HepG2 (cell line): Measurements from ENCODE around the gene MPG. TPM values are rescaled to one million over a fixed set of nuclear protein-coding genes. Genes with fewer than 3 reads are reported as not detected.

ENCODE experiments used
- BRCA1 ChIP-seq: sonication (generic); formaldehyde crosslinking; IDR thresholded peaks from 2 replicates; pipeline ENCODE4 v1.4.0; 2020; ENCODE audit warnings: missing genetic modification reagents
- CC2D1A ChIP-seq: sonication (generic); formaldehyde crosslinking; IDR thresholded peaks from 2 replicates; pipeline ENCODE4 v1.8.1; 2023; ENCODE audit warnings: mild to moderate bottlenecking, missing genetic modification reagents
- FOXO1 ChIP-seq: sonication (generic); formaldehyde crosslinking; IDR thresholded peaks from 2 replicates; pipeline ENCODE4 v1.4.0; 2020; ENCODE audit warnings: missing genetic modification reagents
- KLF6 ChIP-seq: IDR thresholded peaks from 2 replicates; pipeline ENCODE4 v1.8.0; 2016; ENCODE audit warnings: missing biosample characterization, missing genetic modification reagents
- MNT ChIP-seq: fragments of 450-650 bp; IDR thresholded peaks from 2 replicates; pipeline ENCODE4 v1.6.1; 2016
- NR2F6 ChIP-seq, 2 experiments: IDR thresholded peaks; 2 replicates each; pipeline ENCODE4 v1.6.1; 2016; ENCODE audit warnings: antibody characterized with exemption in 1 of 2, mild to moderate bottlenecking in 1 of 2
- SIN3A ChIP-seq: IDR thresholded peaks from 2 replicates; pipeline ENCODE4 v1.6.1; 2011; ENCODE audit warnings: low read depth, mild to moderate bottlenecking, control low read depth, low read length, borderline replicate concordance
- TCF7L2 ChIP-seq: IDR thresholded peaks from 2 replicates; pipeline ENCODE4 v1.6.1; 2011; ENCODE audit warnings: mild to moderate bottlenecking, low read depth, low read length, moderate library complexity
- U2AF1 ChIP-seq: fragments of 200-400 bp; formaldehyde crosslinking; optimal IDR thresholded peaks from 2 replicates; pipeline ENCODE3; 2017; ENCODE audit warnings: mild to moderate bottlenecking, low read depth, low read length
- ZNF143 ChIP-seq: sonication (generic); formaldehyde crosslinking; IDR thresholded peaks from 2 replicates; pipeline ENCODE4 v1.4.0; 2020; ENCODE audit warnings: missing genetic modification reagents
- ZNF407 ChIP-seq: sonication (generic); formaldehyde crosslinking; IDR thresholded peaks from one replicate; pipeline ENCODE4 v1.5.1; 2020; ENCODE audit warnings: mild to moderate bottlenecking, missing genetic modification reagents; ENCODE audit errors: not compliant biosample characterization
- ZNF496 ChIP-seq: sonication (generic); formaldehyde crosslinking; IDR thresholded peaks from 2 replicates; pipeline ENCODE4 v1.8.1; 2023; ENCODE audit warnings: mild to moderate bottlenecking, moderate library complexity, missing genetic modification reagents; ENCODE audit not compliant: insufficient replicate concordance
- ZNF782 ChIP-seq: sonication (generic); formaldehyde crosslinking; IDR thresholded peaks from 2 replicates; pipeline ENCODE4 v1.4.0; 2020; ENCODE audit warnings: missing genetic modification reagents, mild to moderate bottlenecking, borderline replicate concordance
- polyA plus RNA-seq, 8 experiments: library from polyadenylated mRNA; depleted of rRNA in 3 of 8; stranded (reverse) in 7 of 8; unstranded in 1 of 8; fragments of >200 nt; fragmentation: Illumina TruSeq in 4 of 8; extraction: Trizol in 4 of 8; gene quantifications; 2 replicates each; pipeline versions ENCODE4 v1.2.1 to v1.2.3, GENCODE V29; 2011 to 2016; ENCODE audit warnings: low read depth in 4 of 8, missing spikeins in 1 of 8, mixed read lengths in 1 of 8; ENCODE audit not compliant: insufficient read depth in 1 of 8
- total RNA-seq, 5 experiments: library from RNA; depleted of rRNA; stranded (reverse); fragments of >200 nt; fragmentation: Illumina TruSeq; extraction: Trizol; gene quantifications; 2 replicates each; pipeline ENCODE4 v1.2.3, GENCODE V29; 2016; ENCODE audit warnings: low read depth in 1 of 5
- TF ChIP-seq, protein P1 (sequence below): sonication (generic); formaldehyde crosslinking; IDR thresholded peaks from 2 replicates; pipeline ENCODE4 v1.4.0; 2020; ENCODE audit warnings: low read depth, mild to moderate bottlenecking, missing genetic modification reagents
- TF ChIP-seq, protein P2 (sequence below): sonication (generic); formaldehyde crosslinking; IDR thresholded peaks from 2 replicates; pipeline ENCODE4 v1.4.0; 2020; ENCODE audit warnings: mild to moderate bottlenecking, missing genetic modification reagents

Gene MPG
- total and polyA plus RNA-seq, 2 of the 13 experiments (the other 11 are each of a cell fraction or from before 2014, with no cell fraction given), result 59.1 to 62.5 TPM

GRCh38 chr16:53346-54236, 24.4 kb upstream of the MPG start, which contains the start of the genes POLR3K and SNRNP25 (continued):
- TF ChIP-seq, protein P1, sequence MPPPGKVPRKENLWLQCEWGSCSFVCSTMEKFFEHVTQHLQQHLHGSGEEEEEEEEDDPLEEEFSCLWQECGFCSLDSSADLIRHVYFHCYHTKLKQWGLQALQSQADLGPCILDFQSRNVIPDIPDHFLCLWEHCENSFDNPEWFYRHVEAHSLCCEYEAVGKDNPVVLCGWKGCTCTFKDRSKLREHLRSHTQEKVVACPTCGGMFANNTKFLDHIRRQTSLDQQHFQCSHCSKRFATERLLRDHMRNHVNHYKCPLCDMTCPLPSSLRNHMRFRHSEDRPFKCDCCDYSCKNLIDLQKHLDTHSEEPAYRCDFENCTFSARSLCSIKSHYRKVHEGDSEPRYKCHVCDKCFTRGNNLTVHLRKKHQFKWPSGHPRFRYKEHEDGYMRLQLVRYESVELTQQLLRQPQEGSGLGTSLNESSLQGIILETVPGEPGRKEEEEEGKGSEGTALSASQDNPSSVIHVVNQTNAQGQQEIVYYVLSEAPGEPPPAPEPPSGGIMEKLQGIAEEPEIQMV (CRISPR knock-in tag), result 0 out of 2 replicates have a peak, but pooled peaks have one; percentile 49
- TF ChIP-seq KLF6 (CRISPR knock-in tag) (peak; percentile 40), FOXO1 (peak; percentile 5; the same call in 1 of the 2 replicates), MNT (peak; percentile 6; the same call in 1 of the 2 replicates), NR2F6 (IDR thresholded peaks at IDR 0.05) (no peak), NR2F6 (CRISPR knock-in tag; IDR thresholded peaks at IDR 0.05) (no peak), SIN3A (peak; percentile 29; the same call in 1 of the 2 replicates), ZNF407 (CRISPR knock-in tag) (peak; percentile 92), ZNF143 (peak; percentile 70), ZNF496 (CRISPR knock-in tag) (no peak), U2AF1 (no peak), BRCA1 (CRISPR knock-in tag) (peak; percentile 65; the same call in 1 of the 2 replicates), ZNF782 (CRISPR knock-in tag) (no peak; the same call in 1 of the 2 replicates), CC2D1A (CRISPR knock-in tag) (no peak), TCF7L2 (no peak)
- TF ChIP-seq, protein P2, sequence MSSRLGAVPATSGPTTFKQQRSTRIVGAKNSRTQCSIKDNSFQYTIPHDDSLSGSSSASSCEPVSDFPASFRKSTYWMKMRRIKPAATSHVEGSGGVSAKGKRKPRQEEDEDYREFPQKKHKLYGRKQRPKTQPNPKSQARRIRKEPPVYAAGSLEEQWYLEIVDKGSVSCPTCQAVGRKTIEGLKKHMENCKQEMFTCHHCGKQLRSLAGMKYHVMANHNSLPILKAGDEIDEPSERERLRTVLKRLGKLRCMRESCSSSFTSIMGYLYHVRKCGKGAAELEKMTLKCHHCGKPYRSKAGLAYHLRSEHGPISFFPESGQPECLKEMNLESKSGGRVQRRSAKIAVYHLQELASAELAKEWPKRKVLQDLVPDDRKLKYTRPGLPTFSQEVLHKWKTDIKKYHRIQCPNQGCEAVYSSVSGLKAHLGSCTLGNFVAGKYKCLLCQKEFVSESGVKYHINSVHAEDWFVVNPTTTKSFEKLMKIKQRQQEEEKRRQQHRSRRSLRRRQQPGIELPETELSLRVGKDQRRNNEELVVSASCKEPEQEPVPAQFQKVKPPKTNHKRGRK (CRISPR knock-in tag), result no peak; the same call in 1 of the 2 replicates
